IMR-90 (cell line): ENCODE measurements around the gene TMEM184B.

ENCODE experiments used
- MAFK ChIP-seq: IDR thresholded peaks from 2 replicates; pipeline ENCODE4 v1.6.1; 2012; ENCODE audit warnings: low read depth, low read length, improper control_type of control experiment
- NFE2L2 ChIP-seq: fragments of 150-350 bp; IDR thresholded peaks from 2 replicates; pipeline ENCODE4 v1.6.1; 2016; ENCODE audit warnings: low read depth, mild to moderate bottlenecking, low read length
- POLR2A ChIP-seq: IDR thresholded peaks from 2 replicates; pipeline ENCODE4 v1.6.1; 2012; ENCODE audit warnings: mild to moderate bottlenecking, low read depth, low read length
- RAD21 ChIP-seq: IDR thresholded peaks from 2 replicates; pipeline ENCODE4 v1.6.1; 2012; ENCODE audit warnings: low read length, improper control_type of control experiment
- RCOR1 ChIP-seq: IDR thresholded peaks from 2 replicates; pipeline ENCODE4 v1.6.1; 2012; ENCODE audit warnings: mild to moderate bottlenecking, low read length, improper control_type of control experiment; ENCODE audit not compliant: insufficient replicate concordance
- TF ChIP-seq, protein P1 (sequence below): conservative IDR thresholded peaks from 2 replicates; pipeline ENCODE4 v1.5.1; 2012; ENCODE audit warnings: mild to moderate bottlenecking, low read depth, low read length, improper control_type of control experiment
- TF ChIP-seq, protein P2 (sequence below): fragments of 150-350 bp; IDR thresholded peaks from 2 replicates; pipeline ENCODE4 v1.6.1; 2016; ENCODE audit warnings: low read depth, mild to moderate bottlenecking, low read length, moderate library complexity, borderline replicate concordance
- TF ChIP-seq, protein P3 (sequence below): fragments of 150-350 bp; IDR thresholded peaks from 2 replicates; pipeline ENCODE4 v1.6.1; 2017; ENCODE audit warnings: mild to moderate bottlenecking, antibody characterized with exemption, low read length, low read depth

DNA sequence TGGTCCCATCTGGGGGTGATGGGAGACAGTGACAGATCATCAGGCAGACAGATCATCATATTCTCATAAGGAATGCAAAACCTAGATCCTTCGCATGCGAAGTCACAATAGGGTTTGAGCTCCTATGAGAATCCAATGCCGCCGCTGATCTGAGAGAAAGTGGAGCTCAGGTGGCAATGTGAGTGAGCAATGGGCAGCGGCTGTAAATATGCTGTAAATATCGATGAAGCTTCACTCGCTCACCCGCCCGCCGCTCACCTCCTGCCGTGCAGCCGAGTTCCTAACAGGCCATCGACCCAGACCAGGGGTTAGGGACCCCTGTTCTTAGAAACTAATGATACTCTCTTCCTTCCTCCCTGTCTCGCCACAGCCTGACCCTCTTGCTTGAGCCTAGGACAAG, 81.8 kb downstream of the TMEM184B start:
- TF ChIP-seq, protein P1, sequence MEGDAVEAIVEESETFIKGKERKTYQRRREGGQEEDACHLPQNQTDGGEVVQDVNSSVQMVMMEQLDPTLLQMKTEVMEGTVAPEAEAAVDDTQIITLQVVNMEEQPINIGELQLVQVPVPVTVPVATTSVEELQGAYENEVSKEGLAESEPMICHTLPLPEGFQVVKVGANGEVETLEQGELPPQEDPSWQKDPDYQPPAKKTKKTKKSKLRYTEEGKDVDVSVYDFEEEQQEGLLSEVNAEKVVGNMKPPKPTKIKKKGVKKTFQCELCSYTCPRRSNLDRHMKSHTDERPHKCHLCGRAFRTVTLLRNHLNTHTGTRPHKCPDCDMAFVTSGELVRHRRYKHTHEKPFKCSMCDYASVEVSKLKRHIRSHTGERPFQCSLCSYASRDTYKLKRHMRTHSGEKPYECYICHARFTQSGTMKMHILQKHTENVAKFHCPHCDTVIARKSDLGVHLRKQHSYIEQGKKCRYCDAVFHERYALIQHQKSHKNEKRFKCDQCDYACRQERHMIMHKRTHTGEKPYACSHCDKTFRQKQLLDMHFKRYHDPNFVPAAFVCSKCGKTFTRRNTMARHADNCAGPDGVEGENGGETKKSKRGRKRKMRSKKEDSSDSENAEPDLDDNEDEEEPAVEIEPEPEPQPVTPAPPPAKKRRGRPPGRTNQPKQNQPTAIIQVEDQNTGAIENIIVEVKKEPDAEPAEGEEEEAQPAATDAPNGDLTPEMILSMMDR = no peak
- TF ChIP-seq, protein P2, sequence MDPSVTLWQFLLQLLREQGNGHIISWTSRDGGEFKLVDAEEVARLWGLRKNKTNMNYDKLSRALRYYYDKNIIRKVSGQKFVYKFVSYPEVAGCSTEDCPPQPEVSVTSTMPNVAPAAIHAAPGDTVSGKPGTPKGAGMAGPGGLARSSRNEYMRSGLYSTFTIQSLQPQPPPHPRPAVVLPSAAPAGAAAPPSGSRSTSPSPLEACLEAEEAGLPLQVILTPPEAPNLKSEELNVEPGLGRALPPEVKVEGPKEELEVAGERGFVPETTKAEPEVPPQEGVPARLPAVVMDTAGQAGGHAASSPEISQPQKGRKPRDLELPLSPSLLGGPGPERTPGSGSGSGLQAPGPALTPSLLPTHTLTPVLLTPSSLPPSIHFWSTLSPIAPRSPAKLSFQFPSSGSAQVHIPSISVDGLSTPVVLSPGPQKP = no peak
- TF ChIP-seq POLR2A = no peak
- TF ChIP-seq RAD21 = no peak
- TF ChIP-seq MAFK = no peak
- TF ChIP-seq, protein P3, sequence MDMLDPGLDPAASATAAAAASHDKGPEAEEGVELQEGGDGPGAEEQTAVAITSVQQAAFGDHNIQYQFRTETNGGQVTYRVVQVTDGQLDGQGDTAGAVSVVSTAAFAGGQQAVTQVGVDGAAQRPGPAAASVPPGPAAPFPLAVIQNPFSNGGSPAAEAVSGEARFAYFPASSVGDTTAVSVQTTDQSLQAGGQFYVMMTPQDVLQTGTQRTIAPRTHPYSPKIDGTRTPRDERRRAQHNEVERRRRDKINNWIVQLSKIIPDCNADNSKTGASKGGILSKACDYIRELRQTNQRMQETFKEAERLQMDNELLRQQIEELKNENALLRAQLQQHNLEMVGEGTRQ = no peak
- no peak for TF ChIP-seq RCOR1
- TF ChIP-seq NFE2L2 = no peak
